T47D (cell line): ENCODE results near the gene MRTFB.

Source experiments
- DNase-seq, 2 experiments: peaks; one replicate each; pipeline versions ENCODE4 v3.0.0 to v3.0.0-alpha.2; 2011 to 2012; ENCODE audit warnings: low read depth in 1 of 2, low spot score in 1 of 2
- JUND ChIP-seq: IDR thresholded peaks from 2 replicates; pipeline ENCODE4 v1.6.1; 2012; ENCODE audit warnings: low read depth
- in situ Hi-C: cut with HindIII; loops from 2 replicates; pipeline ENCODE4 v1.10.0; 2016; ENCODE audit warnings: low sequenced_read_pairs, low pct_unique_long_range_greater_than_20kb

Gene MRTFB

DNA sequence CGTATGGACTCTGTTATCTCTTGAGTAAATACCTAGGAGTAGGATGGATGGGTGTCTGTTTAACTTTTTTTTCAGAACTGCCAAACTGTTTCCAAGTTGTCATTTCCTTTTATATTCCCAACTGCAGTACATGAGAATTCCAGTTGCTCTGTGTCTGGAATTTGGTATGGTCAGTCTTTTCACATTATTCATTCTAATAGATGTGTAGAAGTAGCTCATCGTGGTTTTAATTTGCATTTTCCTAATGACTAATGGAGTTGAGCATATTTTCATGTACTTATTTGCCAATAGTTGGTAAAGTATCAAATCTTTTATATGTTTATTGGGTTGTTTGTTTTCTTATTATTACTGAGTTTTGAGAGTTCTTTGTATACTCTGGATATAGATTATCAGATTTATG lies 27.0 kb downstream of the MRTFB start:
- in situ Hi-C loops, result no loop called here
- no peak for TF ChIP-seq JUND

DNA sequence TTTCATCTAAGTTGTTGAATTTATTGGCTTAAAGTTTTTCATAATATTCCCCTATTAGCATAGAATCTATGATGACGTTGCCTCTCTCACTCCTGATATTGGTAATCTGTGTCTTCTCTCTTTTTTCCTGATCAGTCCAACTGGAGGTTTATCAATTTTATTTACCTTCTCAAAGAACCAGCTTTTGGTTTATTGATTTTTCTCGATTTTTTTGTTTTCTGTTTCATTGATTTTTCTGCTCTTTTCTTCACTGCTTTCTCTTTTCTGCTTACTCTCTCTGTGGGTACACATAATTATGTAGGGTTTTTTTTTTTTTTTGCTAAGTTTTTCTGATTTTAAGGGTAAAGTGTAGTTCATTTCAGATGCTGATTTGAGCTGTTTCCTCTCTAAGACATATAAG lies 29.7 kb downstream of the MRTFB start:
- no peak for DNase-seq
- in situ Hi-C loops, result no loop called here
- TF ChIP-seq JUND, result no peak

More for the DNA sequence above, 27.0 kb downstream of the MRTFB start:
- DNase-seq, result no peak

DNA sequence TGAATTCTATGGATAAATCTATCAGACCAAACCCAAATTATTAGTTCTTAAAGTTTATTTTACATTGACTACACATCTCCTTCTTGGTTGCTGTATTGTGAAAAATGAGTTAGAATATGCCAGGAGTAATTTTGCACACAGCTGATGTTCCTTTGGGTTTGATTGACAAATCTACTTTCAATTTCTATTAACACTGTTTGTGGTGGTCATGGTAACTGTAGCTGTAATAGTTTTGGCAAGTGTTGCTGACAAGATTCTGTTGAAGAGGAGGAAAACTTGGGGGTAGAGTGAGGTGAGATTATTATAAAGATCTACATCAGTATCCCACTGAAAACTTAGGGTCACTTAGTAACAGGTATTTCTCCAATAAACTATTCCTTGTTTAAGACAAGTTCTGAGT lies 30.3 kb downstream of the MRTFB start:
- TF ChIP-seq JUND, result no peak
- in situ Hi-C loops, result no loop called here
- DNase-seq, result no peak

DNA sequence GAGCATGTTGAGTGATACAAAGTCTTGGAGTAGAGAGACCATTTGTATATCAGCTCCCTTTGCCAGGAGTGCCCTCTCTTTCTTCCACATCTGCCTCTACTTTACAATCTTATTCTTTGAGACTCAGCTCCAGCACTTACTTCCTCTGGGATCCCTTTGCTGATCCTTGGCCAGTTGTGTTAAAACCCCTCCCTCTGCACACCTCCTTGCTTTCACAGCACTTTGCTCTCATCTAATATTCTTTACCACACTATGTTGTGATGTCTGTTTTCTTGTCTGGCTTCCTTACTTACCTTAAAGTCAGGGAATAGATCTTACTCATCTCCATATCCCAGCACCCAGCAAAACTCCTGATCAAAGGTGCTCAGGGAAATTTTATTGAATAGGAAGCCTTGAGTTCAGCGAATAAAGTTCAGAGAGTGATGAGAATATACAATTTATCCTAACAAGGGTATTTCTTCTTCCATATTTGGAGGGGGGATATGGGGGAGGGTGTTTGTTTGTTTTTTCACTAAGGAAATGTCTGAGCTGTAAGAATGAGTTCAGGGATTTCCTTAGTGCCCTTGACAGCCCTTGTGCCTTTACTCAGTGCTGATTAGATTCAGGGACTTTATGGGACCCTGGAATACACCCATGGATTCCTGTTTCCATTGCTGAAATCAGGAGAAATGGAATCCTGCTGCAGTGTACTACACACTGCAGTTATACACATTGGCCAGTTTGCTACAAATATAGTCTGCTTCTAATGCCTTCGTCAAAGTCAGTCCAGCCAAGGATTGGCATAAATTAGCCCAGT lies 32.0 kb downstream of the MRTFB start:
- no peak for TF ChIP-seq JUND
- in situ Hi-C loops, result no loop called here
- no peak for DNase-seq

DNA sequence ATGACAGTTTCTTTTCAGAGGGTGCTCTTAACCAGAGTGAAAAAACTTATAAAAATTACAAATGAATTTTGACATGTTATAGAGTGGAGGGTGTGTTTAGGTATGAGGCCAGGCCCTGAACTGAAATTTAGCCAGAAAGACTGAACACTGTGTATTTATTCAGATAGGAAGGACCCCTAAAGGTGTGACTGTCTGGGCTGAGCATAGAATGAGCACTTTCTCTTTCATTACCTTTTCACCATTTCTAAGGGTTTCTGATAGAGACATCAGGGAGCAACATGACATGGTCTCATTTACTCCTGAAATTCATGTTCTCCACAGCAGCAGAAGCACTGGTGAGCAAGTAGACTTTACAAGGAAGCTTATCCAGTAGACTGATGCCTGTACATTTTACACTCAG lies 32.9 kb downstream of the MRTFB start:
- in situ Hi-C loops, result no loop called here
- TF ChIP-seq JUND, result no peak
- no peak for DNase-seq

DNA sequence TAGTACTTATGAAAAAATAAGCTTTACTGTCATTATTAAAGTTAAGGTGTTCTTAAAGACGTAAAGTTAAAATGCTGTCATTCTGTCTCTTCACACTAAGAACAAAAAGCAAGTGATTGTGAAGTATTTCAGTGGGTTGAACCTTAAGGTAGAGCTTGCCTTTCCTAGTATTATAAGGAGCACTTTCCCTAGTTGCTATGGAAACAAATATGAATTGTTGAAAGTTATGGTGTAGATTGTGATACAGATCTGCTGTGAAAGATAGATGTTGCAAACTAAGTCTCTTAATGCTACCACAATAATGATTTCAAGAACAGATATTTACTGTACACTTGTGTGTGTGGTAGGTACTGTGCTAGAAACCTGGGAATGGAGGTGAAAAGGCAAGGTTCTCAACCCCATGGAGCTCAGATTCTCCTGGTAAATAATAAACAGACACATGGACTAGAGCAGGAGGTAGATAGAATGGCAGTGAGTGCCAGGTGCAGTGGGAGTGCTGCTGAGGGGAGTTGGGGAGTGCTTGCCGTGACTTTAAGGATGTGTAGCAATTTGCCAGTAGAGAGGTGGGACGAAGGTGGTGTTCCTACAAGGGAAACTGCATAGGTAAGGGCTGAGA lies 34.7 kb downstream of the MRTFB start:
- in situ Hi-C loops, result no loop called here
- no peak for DNase-seq

DNA sequence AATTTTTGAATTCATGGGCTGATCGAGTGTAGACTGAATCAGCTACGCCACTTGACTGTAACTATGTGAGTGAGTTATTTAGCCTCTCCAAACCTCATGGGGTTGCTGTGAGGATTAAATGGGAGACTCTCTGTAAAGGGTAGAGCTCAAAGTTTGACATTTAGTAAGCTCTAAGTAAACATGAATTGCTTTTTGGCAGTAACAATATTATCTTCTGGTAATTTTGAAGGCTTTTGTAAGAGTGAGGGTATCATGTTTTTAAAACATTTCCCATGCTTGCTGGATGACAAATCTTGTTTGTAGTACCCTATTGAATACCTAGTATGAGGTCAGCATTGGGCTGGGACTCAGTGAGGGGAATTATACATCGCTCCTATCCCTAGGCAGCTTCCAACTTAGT lies 35.3 kb downstream of the MRTFB start:
- TF ChIP-seq JUND, result no peak
- no peak for DNase-seq
- in situ Hi-C loops, result no loop called here

More for the DNA sequence above, 34.7 kb downstream of the MRTFB start:
- no peak for TF ChIP-seq JUND

DNA sequence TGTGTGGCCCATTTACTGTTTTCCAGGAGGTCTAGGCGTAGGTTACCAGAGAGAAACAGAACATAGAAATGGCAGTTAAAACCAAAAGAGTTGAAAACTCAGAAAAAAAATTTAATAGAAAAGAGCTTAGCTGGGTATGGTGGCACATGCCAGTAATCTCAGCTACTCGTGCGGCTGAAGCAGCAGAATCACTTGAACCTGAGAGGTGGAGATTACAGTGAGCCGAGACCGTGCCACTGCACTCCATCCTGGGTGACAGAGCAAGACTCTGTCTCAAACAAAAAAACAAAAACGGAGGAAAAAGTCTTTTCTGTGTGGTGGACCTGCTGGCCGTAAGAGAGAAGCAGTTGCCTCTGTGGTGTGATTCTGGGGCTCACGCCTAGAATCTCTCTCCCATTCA lies 35.8 kb downstream of the MRTFB start:
- no peak for TF ChIP-seq JUND
- in situ Hi-C loops, result no loop called here
- DNase-seq, result no peak

DNA sequence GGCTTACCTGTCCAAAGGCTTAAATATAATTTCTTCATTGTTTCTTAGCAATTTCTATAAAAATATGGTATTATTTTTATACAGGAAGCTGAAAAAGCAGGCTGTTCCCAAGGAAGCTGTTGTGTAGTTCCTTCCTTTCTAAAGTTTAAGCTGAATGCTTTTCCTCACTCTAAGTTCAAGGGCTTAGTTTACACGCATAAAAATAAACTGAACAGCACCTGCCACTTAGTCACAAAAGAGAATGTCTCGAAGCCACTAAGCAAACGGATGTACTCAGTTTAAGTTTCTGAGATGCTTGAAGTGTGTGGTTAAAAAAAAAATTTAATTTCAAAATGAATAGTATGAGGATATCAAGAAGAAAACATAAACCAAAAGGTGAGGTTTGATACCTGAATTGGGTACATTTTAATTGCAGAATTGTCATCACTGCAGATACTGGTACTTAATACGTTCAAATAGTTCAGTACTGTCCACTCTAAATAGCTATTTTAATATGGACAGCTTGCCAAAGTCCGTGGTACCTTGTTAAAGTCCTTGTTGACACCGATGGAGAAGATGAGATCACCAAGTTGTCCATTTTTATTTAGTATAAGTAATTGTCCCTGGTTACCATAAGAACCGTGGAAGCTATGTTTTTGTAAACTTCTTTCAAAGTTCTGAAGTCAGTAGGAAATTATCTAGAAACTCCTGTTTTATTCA lies 38.1 kb downstream of the MRTFB start:
- in situ Hi-C loops, result no loop called here
- no peak for DNase-seq
- no peak for TF ChIP-seq JUND

DNA sequence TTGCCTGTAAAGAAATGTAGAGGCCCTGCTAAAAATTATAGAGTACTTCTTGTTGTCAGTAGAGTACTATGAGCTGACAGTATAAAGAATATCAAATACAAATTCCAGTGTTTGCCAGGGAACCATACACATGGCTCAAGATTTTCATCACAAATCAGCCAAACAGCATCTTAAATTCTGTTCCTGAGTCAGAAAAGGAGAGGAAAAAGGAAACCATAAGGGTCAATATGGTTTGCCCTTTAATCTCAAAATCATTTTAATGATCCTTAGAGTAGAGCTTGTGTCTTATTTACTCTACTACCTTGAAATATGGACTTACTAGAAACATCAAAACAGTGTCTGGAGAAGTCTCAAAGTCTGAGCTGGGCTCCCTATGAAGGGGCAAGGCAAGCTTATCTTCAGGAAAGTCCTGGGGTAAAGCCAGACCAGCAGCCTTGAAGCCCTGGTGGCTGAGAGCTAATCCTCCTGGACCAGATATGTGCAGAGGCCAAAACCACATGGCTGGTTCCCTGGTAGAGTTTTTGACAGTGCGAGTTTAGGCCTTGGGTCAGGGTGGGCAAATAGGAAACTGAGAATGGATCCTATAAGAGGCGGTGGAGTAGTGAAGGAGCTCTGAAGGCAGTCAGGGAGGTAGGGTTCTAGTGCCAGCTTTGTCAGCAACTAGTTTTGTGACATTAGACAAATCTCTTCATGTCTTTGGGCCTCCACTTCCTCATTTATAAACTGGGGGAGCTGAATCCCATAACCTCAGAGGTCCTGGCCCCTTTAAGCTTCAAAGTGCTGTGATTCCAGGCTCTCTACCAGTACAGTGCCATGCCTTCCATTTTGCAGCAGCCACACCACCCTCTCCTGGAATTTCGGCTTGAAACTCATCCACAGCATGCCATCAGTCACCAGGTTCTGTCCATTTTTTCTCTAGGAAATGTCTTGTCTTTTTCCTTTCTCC lies 38.9 kb downstream of the MRTFB start:
- in situ Hi-C loops, result no loop called here
- DNase-seq, result no peak
- TF ChIP-seq JUND, result no peak

DNA sequence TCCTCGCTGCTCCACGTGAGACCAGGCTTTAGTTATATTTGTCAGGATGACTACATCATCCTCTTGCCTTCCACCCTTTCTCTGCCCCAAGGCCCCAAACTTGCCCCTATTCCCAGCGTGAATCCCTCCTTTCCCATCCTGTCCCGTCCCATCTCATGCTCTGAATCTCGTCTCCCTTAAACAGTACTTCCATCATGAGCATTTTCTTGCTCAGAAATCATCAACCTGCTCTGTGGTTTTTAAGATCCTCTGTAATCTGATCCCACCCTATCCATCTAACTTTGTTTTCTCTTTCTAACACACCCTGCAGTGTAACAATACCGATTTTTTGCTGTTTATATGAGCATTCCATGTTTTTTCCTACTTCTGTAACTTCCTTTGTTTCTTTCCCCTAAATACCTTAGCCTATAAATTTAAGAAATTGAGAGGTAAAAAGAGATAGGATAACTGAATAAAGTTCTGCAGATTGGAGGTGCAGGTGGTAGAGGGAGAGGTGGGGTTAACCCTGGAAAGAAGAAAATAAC lies 39.7 kb downstream of the MRTFB start:
- DNase-seq, result no peak
- in situ Hi-C loops, result no loop called here
- TF ChIP-seq JUND, result no peak
